Fibroblast of skin of left quadriceps (primary cell): ENCODE data around the gene NBEAL2.
A peak's percentile ranks its signal among the peaks of the same experiment; 100 is the strongest.
"Not testable (repeated sequence)": the region's sequence is repeated elsewhere in the genome, so short reads cannot be mapped to it uniquely, and the experiment has no call there.

Experiments used
- DNase-seq, 2 experiments: peaks; one replicate each; pipeline ENCODE4 v3.0.0-alpha.2; 2013; ENCODE audit warnings: low read depth in 2 of 2

NBEAL2 gene

GRCh38 chr3:47010910-47011309 is 31.4 kb downstream of the NBEAL2 start:
- DNase-seq: no peak

GRCh38 chr3:47011371-47011770 is 31.9 kb downstream of the NBEAL2 start:
- no peak for DNase-seq

- DNase-seq: no peak
Observed at GRCh38 chr3:47012342-47013230, 33.1 kb downstream of the NBEAL2 start.

- DNase-seq: no peak
Observed at GRCh38 chr3:47013231-47013630, 33.8 kb downstream of the NBEAL2 start.

- no peak for DNase-seq
Observed at GRCh38 chr3:47014036-47014435, 34.6 kb downstream of the NBEAL2 start.

- DNase-seq: no peak
Observed at GRCh38 chr3:47015151-47015550, 35.7 kb downstream of the NBEAL2 start.

GRCh38 chr3:47016086-47016933 is 36.8 kb downstream of the NBEAL2 start:
- DNase-seq: no peak

GRCh38 chr3:47016934-47017435 is 37.5 kb downstream of the NBEAL2 start:
- peak; percentile 46 to 54 for DNase-seq

- DNase-seq: no peak
Observed at GRCh38 chr3:47017504-47018268, 38.2 kb downstream of the NBEAL2 start.

- no peak for DNase-seq
Observed at GRCh38 chr3:47018269-47018611, 38.8 kb downstream of the NBEAL2 start.

- DNase-seq: no peak
Observed at GRCh38 chr3:47019201-47019600, 39.7 kb downstream of the NBEAL2 start.

GRCh38 chr3:47020311-47020710 is 40.8 kb downstream of the NBEAL2 start:
- no peak for DNase-seq

- no peak for DNase-seq
Observed at GRCh38 chr3:47022641-47023071, 43.2 kb downstream of the NBEAL2 start.

- no peak for DNase-seq
Observed at GRCh38 chr3:47024932-47025331, 45.5 kb downstream of the NBEAL2 start.

GRCh38 chr3:47026432-47026831 is 47.0 kb downstream of the NBEAL2 start:
- not testable (repeated sequence) for DNase-seq

- no peak for DNase-seq
Observed at GRCh38 chr3:47028146-47028545, 48.7 kb downstream of the NBEAL2 start.

- no peak for DNase-seq
Observed at GRCh38 chr3:47028667-47029066, 49.2 kb downstream of the NBEAL2 start.

- not testable (repeated sequence) for DNase-seq
Observed at GRCh38 chr3:47031041-47031440, 51.6 kb downstream of the NBEAL2 start.

- no peak for DNase-seq
Observed at GRCh38 chr3:47034868-47035489, 55.5 kb downstream of the NBEAL2 start.

GRCh38 chr3:47035645-47036044 is 56.2 kb downstream of the NBEAL2 start:
- no peak for DNase-seq

GRCh38 chr3:47036145-47036544 is 56.7 kb downstream of the NBEAL2 start:
- DNase-seq: no peak
